Ecto neural progenitor cell (in vitro differentiated cells): ENCODE measurements around the gene NAPA.

Experiments used
- DNase-seq: peaks from one replicate; pipeline ENCODE4 v3.0.0-alpha.2; 2018; ENCODE audit warnings: low spot score

NAPA gene

GRCh38 chr19:47514869-47515588 lies at the start of gene NAPA:
Gene NAPA (minus strand): TSS chr19:47515063. CDS start chr19:47514940, 123 bp downstream.
- DNase-seq = peak; percentile 100

- DNase-seq = no peak
These were observed 49.2 kb upstream of the NAPA start for GRCh38 chr19:47564081-47564480.

GRCh38 chr19:47561440-47562057 lies 46.7 kb upstream of the NAPA start:
- no peak for DNase-seq

GRCh38 chr19:47560999-47561398 lies 46.1 kb upstream of the NAPA start:
- DNase-seq = no peak

- DNase-seq = no peak
These were observed 35.3 kb upstream of the NAPA start for GRCh38 chr19:47550129-47550528.

DNA sequence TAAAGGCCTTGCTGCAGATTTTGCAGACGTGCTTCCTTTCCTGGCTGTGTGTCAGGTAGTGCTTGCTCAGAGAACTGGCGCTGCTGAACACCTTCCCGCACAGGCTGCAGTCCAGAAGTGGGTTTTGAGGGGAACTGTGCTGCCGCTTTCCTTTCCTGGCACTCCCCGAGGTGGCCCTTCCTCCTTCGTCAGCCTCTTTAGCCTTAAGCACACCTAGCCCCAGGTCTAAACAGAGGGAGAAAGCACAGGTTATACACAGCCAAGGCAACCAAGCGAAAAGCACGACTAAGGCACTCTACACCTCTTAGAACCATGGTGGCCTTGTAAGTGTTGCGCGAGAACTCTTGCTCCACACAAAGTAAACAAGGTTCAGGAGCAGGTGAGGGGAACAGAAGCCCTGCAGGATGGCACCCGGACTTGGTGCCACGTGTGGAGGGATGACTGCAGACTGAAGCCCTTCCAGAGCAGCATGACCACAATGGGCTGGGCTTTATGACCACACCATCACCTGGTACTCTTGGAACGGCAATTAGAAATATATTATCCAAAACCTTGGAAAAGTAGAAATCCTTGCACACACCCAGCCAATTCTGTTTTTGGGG lies 34.5 kb upstream of the NAPA start:
- DNase-seq = no peak

DNA sequence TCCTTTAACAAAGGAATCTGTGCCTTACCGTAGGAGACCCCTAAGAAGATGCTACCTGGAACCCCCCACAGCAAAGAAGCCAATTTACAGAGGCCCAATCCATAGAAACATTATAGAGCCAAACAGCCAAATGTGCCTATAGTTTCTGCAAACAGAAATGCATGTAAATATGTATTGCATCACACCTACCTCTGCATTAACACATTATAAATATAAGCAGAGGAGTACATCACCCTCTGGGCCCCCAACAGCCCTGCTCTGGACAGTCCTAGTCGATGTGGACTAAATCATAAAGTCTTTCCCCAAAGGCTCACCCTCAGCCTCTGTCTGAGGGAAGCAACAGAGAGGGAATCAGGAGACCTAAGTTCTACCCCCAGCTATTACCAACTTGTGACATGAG lies 32.3 kb upstream of the NAPA start:
- DNase-seq = no peak

DNA sequence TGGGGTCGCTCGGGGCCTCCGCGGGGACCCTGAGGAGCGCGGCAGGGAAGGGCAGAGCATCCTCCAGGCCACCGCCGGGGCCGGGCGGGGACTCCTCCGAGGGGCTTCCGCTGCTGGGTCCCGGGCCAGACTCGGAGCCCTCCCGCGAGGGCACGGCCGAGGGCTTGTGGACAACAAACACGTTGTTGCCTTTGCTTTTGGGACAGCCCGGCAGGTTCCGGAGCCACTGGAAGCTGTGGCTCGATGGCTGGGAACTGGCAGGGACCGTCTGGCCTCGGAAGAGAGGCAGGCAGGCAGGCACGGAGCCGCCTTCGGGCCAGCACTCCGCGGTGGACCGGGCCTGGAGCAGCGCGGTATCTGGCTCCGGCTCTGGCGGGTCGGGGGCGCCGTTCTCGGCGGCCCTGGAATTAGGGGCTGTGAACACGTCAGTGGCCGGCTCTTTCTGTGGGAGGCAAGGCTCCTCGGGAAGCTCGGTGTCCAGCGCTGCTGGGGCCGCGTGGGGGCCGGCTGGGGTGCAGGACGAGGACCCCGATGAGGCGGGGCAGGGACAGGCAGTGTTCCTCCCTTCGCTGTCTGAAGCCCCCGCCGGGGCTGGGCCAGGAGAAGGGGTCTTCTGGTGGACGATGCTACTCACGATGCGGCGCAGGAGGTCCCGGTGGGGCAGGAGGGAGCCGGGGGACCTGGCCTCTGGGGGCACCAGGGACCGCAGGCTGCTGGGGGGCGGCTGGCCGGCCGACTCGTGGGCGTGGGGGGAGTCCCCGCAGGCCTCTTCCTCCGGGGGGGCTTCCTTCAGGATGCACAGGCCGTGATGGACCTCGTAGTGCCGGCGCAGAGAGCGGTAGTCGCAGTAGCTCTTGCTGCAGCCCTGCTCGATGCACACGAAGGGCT lies 30.4 kb upstream of the NAPA start:
- no peak for DNase-seq

GRCh38 chr19:47544476-47544875 lies 29.6 kb upstream of the NAPA start:
- DNase-seq = no peak

DNA sequence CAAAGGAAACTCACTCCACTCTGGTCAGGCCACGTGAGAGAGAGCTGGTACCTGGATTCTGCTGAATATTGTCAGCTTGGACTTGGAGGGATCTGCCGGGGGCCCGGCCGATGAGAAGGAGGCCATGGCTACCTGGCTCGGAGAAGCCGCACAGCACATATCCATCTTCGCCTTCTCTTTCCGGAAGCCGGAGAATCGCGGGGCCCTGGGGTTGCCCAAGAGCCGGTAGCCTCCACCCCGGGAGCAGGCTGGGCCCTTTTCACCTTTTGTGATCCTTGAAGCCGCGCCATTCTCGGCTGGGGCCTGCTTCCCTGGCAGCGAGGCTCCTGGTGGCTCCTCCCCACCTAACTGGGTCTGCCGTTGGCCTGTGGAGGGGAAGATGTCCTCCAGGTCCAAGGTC lies 29.2 kb upstream of the NAPA start:
- no peak for DNase-seq

DNA sequence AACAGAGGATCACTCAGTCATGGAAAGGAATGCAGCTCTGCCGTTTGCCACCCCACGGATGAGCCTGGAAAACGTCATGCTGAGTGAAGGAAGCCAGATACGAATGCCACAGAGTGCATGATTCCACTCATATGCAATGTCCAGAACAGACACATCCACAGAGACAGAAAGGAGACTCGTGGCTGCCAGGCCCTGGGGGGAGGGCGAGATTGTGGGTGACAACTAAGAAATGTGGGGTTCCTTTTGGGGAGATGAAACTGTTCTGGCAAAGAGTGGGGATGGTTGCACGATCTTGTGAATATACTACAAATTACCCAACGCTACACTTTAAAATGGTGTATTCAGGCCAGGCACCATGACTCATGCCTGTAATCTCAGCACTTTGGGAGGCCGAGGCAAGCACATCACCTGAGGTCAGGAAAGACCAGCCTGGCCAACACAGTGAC lies 27.2 kb upstream of the NAPA start:
- DNase-seq = no peak

GRCh38 chr19:47541518-47541917 lies 26.7 kb upstream of the NAPA start:
- DNase-seq = no peak

DNA sequence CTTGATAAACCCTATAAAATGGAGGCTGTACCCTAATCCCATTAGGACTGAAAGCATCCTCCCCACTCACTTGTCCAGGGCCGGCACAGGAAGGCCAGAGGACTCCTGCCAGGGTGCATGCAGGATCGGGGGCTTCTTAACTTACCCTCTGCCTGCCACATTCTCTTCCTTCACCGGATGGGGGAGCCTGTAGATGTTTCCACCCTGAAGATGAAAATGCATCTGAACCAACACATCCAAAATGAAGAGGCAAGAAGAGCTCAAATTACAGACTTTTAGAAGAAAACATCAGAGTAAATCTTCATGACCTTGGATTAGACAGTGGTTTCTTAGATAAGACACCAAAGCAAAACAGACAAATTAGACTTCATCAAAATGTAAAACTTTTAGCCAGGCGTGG lies 25.9 kb upstream of the NAPA start:
- DNase-seq = no peak

DNA sequence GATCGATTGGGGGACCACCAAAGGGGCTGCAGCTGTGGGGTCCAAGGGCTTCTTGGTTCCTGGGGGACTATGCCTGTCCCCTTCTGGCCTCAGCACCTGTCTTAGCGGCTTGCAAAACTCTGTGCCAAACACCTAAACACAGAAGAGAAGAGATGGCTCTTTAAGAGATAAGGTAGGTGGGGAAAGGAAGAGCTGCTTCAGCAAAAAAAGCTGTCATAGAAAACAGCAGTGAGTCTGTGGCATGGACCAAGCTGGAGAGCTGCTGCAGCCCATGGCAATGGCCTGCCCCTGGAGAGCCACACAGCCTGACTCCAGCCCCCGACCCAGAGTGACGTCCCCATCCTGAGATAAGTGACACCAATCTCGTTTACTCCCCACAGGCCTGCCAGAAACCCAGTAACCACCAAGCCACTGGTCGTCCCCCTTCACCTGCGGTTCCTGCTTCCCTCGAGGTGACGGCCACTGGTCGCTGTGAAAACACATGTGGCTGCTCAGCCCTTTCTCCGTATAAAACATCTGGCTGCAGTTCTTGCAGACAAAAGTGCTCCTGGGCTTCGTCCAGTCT lies 25.0 kb upstream of the NAPA start:
- no peak for DNase-seq

DNA sequence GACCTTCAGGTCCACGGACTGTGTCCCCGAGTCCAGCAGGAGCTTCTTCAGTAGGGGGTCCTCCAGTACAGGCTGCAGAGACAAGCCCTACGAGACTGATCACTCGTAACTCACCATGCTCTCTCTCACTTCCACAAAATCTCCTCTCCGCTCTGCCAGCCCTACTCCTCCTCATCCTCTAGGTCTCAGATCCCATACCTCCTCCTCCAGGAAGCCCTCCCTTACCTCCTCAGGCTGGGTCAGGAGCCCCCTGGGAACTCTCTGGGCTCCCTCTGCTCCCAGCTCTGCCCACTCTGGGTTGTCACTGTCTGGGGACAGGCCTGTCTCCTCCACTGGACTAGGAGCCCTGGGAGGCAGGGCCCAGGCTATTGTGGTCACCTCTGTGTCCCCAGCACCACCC lies 23.9 kb upstream of the NAPA start:
- no peak for DNase-seq

- no peak for DNase-seq
These were observed 22.6 kb upstream of the NAPA start for GRCh38 chr19:47537493-47537892.

DNA sequence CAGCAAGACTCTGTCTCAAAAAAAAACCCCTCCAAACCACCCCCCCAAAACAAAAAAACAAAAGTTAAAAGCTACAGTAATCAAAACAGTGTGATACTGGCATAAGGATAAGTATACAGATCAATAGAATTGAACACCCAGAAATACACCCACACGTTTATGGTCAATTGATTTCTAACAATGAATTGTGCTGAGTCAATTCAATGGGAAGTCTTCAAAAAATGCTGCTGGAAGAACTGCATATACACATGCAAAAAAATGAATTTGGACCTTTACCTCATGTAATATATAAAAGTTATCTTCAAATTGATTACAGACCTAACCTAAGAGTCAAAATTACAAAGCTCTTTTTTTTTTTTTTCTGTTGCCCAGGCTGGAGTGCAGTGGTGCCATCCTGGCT lies 19.8 kb upstream of the NAPA start:
- no peak for DNase-seq

DNA sequence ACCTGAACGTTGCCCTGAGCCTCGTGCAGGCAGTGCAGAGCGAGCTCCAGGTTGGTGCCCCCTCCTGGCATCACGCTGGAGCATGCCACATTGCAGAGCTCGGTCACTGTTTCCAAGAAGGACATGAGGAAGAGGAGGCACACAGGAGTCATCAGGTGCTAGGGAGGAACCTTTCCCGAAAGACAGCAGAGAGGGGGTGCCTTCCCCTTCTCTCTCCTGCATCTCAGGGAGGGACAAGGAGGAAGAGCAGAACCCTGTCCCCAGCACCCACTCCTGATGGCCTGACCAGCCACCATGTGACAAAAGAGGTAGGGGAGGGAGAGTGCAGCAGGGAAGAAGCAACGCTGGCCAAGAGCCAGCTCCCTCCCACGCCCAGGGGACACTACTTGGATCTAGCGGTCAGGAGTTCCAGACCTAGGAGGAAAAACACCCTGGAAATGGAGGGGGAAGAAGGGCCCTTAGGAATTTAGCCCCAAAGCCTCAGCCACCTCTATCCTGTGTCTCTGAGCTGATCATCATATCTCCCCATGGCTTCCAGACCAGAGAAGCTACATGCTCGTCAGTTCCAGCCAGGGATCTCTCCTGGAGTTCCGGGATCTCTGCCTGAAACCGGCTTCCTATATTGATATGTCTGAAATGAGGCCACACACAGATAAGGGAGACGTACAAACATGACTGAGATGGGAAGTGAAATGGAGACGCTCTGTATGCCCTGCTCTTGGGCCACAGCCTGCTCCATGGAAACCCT lies 17.0 kb upstream of the NAPA start:
- no peak for DNase-seq

- DNase-seq = no peak
These were observed 14.3 kb upstream of the NAPA start for GRCh38 chr19:47529018-47529742.

- no peak for DNase-seq
These were observed 11.9 kb upstream of the NAPA start for GRCh38 chr19:47526798-47527197.

- no peak for DNase-seq
These were observed 8.6 kb upstream of the NAPA start for GRCh38 chr19:47523473-47523872.
